ENCODE measurements around the gene NFILZ.
A peak's percentile ranks its signal among the peaks of the same experiment; 100 is the strongest.

NFILZ gene, protein sequence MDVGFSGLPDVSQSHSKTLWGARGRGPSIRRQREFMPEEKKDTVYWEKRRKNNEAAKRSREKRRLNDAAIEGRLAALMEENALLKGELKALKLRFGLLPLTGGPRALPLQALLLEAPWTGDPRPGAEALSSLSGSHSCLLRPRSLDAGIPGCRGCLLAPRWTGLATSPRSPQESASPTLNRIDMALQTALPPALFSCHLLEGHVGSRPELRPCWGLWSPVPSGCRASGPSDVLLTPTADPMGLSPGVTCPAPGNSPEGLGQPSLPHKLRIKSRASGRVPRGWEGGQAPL

GRCh38 chr19:8629996-8630683 is at the start of gene NFILZ:
Gene NFILZ (plus strand): TSS chr19:8630633. CDS start chr19:8676766, 46,133 bp downstream.
- intact Hi-C loops (cut with DNase I): no loop called here
- DNase-seq: no peak

DNA sequence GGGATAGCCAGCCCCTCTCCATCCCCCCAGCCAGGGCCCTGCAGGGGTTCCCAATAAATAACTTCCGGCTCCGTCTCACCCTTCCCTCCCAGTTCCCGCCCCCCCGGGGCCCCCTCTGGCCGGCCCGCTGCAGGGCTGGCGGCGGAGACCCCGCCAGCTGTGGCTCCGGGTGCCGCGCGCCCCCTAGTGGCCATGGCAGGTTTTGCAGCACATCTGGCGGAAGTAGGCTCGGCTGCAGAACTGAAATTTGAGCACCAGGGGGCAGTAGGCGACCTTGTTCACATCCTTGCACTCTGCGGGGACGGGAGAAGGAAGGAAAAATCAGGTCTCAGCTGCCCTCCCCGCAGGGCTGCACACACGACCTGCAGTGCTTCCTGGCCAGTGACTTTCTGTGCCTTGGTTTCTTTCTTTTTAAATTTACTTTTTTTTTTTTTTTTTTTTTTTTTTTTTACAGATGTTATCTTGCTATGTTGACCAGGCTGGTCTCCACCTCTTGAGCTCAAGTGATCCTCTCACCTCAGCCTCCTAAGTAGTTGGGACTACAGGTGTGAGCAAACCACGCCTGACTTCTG is 49.6 kb upstream of the NFILZ start:
- peak in 8 of 10 donors; percentile 27 to 93 (median 66) for DNase-seq
- intact Hi-C loops (cut with DNase I): loop anchor here (5.0 kb wide), 1 partner anchor 228 kb away; no protein-coding TSS in a partner anchor

DNA sequence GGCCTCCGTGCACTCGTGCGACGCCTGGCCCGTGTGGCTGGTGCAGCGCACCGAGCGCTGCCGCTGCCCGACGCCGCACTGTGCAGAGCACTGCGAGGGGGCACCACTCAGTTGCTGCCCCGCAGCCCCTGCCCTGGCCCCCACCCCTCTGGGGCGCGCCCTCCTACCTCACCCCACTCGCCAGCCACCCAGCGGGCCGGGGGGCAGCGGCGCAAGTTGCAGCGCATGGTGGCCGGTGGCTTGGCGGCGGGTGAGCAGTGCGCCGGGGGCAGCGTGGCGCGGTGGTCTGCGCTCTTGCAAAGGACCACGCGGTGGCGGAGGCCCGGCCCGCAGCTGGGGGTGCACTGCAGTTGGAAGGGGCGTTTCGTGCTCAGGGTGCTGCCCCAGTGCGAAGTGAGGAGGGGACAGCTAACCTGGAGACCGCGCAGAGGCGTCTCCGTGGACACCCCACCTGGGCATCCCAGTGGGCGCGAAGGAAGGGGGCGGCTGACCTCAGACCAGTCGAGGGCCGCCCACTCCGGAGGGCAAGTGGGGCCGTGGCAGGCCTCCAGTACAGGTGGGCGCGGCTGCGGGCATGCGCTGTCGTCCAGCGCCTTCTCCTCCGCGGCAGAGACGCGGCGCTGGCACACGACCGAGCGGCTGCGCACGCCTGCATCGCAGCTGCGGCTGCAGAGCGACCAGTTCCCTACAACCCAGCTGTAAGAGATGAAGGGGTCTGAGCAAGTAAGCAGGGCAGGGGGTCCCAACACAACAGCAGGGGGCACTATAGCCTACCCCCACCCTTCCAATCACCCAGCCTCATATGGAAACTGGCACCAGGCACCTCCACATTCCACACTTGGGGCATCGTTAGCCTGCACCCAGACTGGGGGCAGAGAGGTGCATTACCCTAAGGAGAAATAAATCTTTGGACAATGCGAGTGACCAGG is 45.2 kb upstream of the NFILZ start:
- no peak for DNase-seq
- intact Hi-C loops (cut with DNase I): loop anchor here (5.0 kb wide), 1 partner anchor 233 kb away; no protein-coding TSS in a partner anchor

DNA sequence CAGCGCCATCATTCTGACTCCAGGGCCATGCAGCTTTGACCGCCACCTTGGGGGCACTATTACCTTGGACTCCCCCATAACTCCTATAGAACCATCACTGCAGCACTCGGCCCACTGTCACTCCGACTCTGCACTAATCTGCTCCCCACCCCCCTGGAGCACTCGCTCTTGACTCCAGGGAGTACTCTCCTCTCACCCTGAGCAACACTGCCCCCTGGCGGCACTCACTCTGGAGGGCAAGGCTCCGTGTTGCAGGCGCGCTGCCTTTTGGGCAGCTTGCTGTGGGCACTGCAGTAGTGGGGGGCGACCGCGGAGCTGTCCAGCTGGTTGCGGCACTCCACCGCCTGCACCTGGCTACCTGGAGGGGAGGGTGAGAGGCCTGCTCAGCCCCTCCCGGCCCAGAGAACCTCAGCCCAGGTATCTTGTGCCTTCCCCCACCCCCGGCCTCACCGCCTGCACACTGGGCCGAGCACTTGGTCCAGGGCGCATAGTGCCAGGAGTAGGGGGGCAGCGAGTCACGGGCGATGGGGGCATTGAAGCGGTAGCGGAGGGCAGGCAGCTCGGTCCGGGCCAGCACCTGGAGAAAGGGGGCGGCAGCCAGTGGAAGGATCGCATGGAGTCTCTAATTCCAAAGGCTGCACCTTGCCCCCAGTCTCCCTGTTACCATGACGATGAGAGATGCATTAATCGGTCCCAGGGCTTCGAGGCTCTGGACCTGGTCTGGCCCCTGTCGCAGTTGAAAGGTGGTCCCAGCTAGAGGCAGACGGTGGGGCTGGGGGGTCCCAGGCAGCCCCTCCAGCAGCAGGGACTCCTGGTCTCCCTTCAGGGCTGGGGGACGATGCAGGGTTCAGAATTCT is 44.3 kb upstream of the NFILZ start:
- intact Hi-C loops (cut with DNase I): no loop called here
- DNase-seq: peak in 5 of 10 donors; percentile 18 to 87 (median 27)

GRCh38 chr19:8589177-8589714 is 41.2 kb upstream of the NFILZ start:
- DNase-seq: no peak
- intact Hi-C loops (cut with DNase I): no loop called here

DNA sequence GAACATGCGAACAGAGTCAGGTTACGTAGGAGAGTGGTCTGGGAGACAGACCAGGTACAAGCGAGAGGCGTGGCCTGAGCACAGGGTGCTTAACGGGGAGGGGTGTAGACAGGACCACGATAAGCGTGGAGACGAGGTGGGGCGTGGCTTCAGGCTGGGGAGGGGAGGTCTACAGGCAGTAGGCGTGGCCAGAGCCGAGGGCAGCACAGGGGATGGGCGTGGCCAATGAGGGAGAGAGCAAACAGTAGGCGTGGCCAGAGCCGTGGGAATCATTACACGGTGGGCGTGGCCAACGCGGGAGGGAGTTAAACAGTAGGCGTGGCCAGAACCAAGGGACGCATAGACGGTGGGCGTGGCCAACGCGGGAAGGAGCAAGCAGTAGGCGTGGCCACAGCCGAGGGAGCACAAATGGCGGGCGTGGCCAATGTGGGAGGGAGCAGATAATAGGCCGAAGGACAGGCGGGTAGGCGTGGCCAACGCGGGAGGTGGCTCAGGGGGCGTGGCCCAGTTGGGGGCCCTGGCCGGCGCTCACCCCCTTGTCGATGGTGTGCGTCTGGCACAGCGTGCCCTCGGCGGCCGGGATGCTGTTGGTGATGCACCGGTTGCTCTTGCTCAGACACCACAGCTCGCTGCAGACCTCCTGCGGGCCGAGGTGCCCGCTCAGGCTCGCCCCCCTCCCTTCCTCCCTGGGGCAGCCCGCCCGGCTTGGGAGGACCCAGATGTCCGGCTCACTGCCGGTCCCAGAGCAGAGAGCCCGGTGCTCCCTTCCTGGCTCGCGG is 38.0 kb upstream of the NFILZ start:
- peak; percentile 66 to 99 (median 91) for DNase-seq
- intact Hi-C loops (cut with DNase I): no loop called here

- intact Hi-C loops (cut with DNase I): no loop called here
Measured at GRCh38 chr19:8593931-8594330, 36.5 kb upstream of the NFILZ start.

GRCh38 chr19:8595651-8596050 is 34.8 kb upstream of the NFILZ start:
- DNase-seq: no peak
- intact Hi-C loops (cut with DNase I): no loop called here

More at GRCh38 chr19:8593931-8594330, 36.5 kb upstream of the NFILZ start:
- no peak for DNase-seq

- intact Hi-C loops (cut with DNase I): no loop called here
- DNase-seq: no peak
Measured at GRCh38 chr19:8596168-8596567, 34.3 kb upstream of the NFILZ start.

DNA sequence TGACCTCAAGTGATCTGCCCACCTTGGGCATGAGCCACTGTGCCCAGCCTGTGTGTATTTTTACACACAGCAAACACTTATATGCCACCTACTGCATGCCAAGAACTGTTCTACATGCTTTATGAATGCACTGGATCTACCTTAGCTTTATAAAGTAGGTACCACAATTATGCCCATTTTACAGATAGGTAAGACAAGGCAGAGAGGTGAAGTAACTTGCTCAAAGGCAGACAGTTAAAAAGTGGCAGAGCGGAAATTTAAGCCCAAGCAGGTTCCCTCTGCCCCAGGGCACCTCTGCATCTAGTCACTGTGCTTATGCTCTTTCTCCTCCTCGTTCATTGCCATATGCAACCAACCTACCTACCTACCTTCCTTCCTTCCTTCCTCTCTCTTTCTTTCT is 30.4 kb upstream of the NFILZ start:
- DNase-seq: no peak
- intact Hi-C loops (cut with DNase I): no loop called here

DNA sequence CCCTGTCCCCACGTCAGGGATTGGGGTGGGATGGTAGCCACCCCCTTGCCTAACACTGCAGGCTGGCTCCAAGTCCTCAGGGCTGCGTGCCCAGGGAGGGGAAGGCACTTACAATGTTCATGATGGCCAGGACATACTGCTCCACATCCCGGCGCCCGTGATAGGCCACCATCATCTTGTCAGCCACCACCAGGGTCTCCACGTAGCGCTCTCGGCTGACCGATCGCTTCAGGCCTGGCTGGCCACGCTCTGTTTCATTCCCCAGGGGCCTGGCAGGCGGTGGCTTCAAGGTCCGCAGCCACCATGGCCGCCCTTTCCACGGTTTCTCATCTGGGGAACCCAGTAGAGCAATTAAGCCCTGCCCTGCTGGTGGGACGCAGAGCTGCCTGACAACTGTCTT is 29.6 kb upstream of the NFILZ start:
- intact Hi-C loops (cut with DNase I): no loop called here
- DNase-seq: no peak

DNA sequence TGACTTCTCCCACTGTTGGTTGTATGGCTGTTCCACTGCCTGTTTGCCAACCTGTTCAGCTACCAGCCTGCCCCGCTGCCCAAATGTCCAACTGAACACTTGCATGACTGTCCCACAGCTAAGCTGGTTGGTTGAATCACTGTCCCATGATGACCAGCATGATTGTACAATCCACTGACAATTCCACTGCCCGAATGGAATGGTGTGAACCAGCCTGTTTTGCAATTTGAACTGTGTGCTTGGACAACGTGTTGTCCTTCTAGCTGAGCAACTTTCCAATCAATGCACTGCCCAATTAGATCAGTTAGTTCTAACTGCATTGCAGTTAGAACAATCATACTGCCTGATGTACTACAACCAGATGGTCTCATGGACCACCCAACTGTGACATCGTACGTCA is 28.6 kb upstream of the NFILZ start:
- DNase-seq: no peak
- intact Hi-C loops (cut with DNase I): no loop called here

GRCh38 chr19:8605514-8605913 is 24.9 kb upstream of the NFILZ start:
- intact Hi-C loops (cut with DNase I): no loop called here
- no peak for DNase-seq

DNA sequence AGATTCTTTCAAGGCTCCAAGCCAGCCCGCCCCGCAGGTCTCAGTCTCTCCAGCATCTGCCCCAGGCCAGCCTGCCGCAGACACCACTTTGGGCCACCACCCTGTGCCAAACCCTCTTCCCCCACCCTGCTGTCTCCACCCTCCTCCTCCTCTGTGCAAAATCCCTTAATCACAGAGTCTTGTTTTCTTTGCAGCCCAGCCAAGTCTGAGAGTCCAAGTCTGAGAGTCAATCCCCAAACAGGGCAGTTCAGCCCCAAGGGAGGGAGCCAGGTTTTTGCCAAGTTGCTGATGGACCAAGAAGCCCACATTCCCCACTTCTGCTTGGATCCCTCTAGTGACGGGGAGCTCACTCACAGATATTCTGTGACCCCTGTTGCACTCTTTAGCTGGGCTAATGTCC is 23.0 kb upstream of the NFILZ start:
- no peak for DNase-seq
- intact Hi-C loops (cut with DNase I): no loop called here

- intact Hi-C loops (cut with DNase I): no loop called here
- no peak for DNase-seq
Measured at GRCh38 chr19:8608941-8609278, 21.5 kb upstream of the NFILZ start.

- DNase-seq: peak in 9 of 10 donors; percentile 26 to 93 (median 62)
- intact Hi-C loops (cut with DNase I): no loop called here
Measured at GRCh38 chr19:8609279-8610040, 21.0 kb upstream of the NFILZ start.

DNA sequence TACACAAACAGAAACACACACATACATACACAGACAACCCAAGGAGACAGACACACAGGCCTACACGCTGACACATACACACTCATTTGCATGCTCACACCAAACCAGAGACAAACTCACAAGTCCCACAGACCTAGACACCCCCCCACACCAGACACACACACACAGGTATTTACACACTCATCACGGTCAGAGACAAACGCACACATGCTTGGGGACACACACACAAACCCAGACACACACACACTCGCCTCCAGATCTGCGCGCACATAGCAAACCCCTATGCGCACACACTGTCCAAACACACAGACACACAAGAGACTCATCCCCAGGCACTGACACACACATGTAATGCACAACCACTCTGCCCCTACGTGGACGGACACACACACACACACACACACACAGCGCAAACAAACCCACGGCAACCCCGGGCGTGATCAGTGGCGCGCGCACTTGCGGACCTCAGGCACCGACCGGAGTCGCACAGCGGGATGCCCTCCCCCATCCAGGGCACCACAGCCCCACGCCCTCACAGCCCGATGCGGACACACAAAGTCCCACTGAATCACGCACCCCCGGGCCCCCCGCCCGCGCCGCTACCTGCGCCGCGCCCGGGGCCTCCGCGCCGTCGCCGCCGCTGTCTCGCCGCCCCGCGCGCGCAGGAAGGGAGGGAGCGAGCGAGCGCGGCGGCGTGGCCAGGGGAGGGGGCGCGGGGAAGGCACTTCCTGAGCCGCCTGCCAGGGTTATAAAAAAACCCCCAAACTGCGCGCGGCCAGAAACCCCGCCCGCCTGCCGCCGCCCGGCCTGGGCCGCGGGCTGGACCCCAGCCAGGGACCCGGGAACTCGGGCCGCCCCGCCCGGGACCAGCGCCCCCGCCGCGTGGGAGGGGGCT is 20.1 kb upstream of the NFILZ start, which contains the start of gene ADAMTS10:
Gene ADAMTS10 (minus strand): TSS at position 675 of the 895 bp plus-strand sequence. CDS start 5,005 bp downstream, outside the sequence.
- DNase-seq: peak in 3 of 10 donors; percentile 18 to 88 (median 19)
- intact Hi-C loops (cut with DNase I): no loop called here

All from posterior cingulate gyrus (tissue), 11 donors.